K562 (cell line): ENCODE measurements around the gene NCOA6. TPM values are rescaled to one million over a fixed set of nuclear protein-coding genes. Genes with fewer than 3 reads are reported as not detected.

Source experiments
- CBX2 ChIP-seq: fragments of 200-600 bp; sonication (generic); IDR thresholded peaks from one replicate; pipeline ENCODE4 v1.6.1; 2012; ENCODE audit warnings: mild to moderate bottlenecking, low read length, inconsistent platforms; ENCODE audit not compliant: insufficient read depth, poor library complexity, severe bottlenecking
- ELK3 ChIP-seq: fragments of 450-650 bp; formaldehyde crosslinking; IDR thresholded peaks from 2 replicates; pipeline ENCODE4 v1.4.0; 2020; ENCODE audit warnings: mild to moderate bottlenecking
- KLF6 ChIP-seq: fragments of 250-450 bp; sonication (Bioruptor Pico); IDR thresholded peaks from 2 replicates; pipeline ENCODE4 v1.4.0; 2020; ENCODE audit warnings: mild to moderate bottlenecking, moderate library complexity, borderline replicate concordance
- L3MBTL2 ChIP-seq: fragments of 450-650 bp; IDR thresholded peaks from 2 replicates; pipeline ENCODE4 v1.6.1; 2016; ENCODE audit warnings: mild to moderate bottlenecking, moderate library complexity
- MLLT1 ChIP-seq, 2 experiments: fragments of 450-650 bp; IDR thresholded peaks; 2 replicates each; pipeline ENCODE4 v1.6.1; 2016
- NR0B1 ChIP-seq: fragments of 450-650 bp; IDR thresholded peaks from one replicate; pipeline ENCODE4 v1.6.1; 2018; ENCODE audit warnings: mild to moderate bottlenecking, moderate library complexity; ENCODE audit not compliant: partially characterized antibody
- POLR2AphosphoS5 ChIP-seq: IDR thresholded peaks from 2 replicates; pipeline ENCODE4 v1.6.1; 2011; ENCODE audit warnings: mild to moderate bottlenecking, low read depth, low read length, moderate library complexity; ENCODE audit not compliant: control insufficient read depth, insufficient read depth
- POLR3A ChIP-seq: IDR thresholded peaks from 2 replicates; pipeline ENCODE4 v1.6.1; 2011; ENCODE audit warnings: borderline replicate concordance, mild to moderate bottlenecking, moderate library complexity; ENCODE audit not compliant: insufficient read length, insufficient read depth; ENCODE audit errors: extremely low read depth
- RCOR1 ChIP-seq, 2 experiments: IDR thresholded peaks; 2 replicates each; pipeline ENCODE4 v1.6.1; 2012; ENCODE audit warnings: low read depth in 2 of 2, low read length in 2 of 2, borderline replicate concordance in 1 of 2, improper control_type of control experiment in 1 of 2
- RNF219 ChIP-seq: fragments of 250-450 bp; sonication (Bioruptor Pico); IDR thresholded peaks from 2 replicates; pipeline ENCODE4 v1.5.0; 2022; ENCODE audit warnings: mild to moderate bottlenecking
- ZFP30 ChIP-seq: fragments of 250-450 bp; sonication (Bioruptor Pico); IDR thresholded peaks from 2 replicates; pipeline ENCODE4 v1.8.0; 2022; ENCODE audit warnings: moderate library complexity, mild to moderate bottlenecking, inconsistent platforms, borderline replicate concordance
- ZNF584 ChIP-seq: fragments of 200-800 bp; sonication (Bioruptor generic); IDR thresholded peaks from 2 replicates; pipeline ENCODE4 v1.6.1; 2016; ENCODE audit warnings: low read depth, mild to moderate bottlenecking, missing genetic modification characterization, missing compliant biosample characterization
- ZNF707 ChIP-seq: fragments of 250-450 bp; sonication (Bioruptor Pico); conservative IDR thresholded peaks from 2 replicates; pipeline ENCODE4 v1.8.0; 2022; ENCODE audit warnings: inconsistent platforms, mild to moderate bottlenecking, moderate library complexity
- ZNF717 ChIP-seq: fragments of 250-450 bp; sonication (Bioruptor Pico); IDR thresholded peaks from 2 replicates; pipeline ENCODE4 v1.5.0; 2021
- polyA plus RNA-seq, 8 experiments: library from polyadenylated mRNA; depleted of rRNA in 4 of 8; stranded (reverse) in 5 of 8; unstranded in 3 of 8; fragments of >200 nt; fragmentation: Nextera tagmentation in 2 of 8; fragmentation: Illumina TruSeq in 1 of 8; extraction: Ambion mirVana in 2 of 8; extraction: Trizol in 1 of 8; gene quantifications; 2 replicates each; pipeline versions ENCODE4 v1.2.1 to v1.2.3, GENCODE V29; 2011 to 2014; ENCODE audit warnings: inconsistent platforms in 1 of 8, missing spikeins in 1 of 8
- total RNA-seq, 7 experiments: library from RNA; depleted of rRNA in 6 of 7; stranded (reverse); fragments of >200 nt in 6 of 7; fragmentation: Illumina TruSeq in 2 of 7; extraction: Trizol in 2 of 7; gene quantifications; 2 replicates each; pipeline versions ENCODE4 v1.2.1 to v1.2.3, GENCODE V29; 2011 to 2021; ENCODE audit warnings: low replicate concordance in 1 of 7
- TF ChIP-seq, protein P1 (sequence below): fragments of 250-450 bp; sonication (Bioruptor Pico); IDR thresholded peaks from 2 replicates; pipeline ENCODE4 v1.4.0; 2020; ENCODE audit warnings: mild to moderate bottlenecking, moderate library complexity

The NCOA6 gene
- total and polyA plus RNA-seq, 9 of the 15 experiments (the other 6 are each of a cell fraction or from before 2014, with no cell fraction given), result 6.1 to 25.0 (median 9.5) TPM

DNA sequence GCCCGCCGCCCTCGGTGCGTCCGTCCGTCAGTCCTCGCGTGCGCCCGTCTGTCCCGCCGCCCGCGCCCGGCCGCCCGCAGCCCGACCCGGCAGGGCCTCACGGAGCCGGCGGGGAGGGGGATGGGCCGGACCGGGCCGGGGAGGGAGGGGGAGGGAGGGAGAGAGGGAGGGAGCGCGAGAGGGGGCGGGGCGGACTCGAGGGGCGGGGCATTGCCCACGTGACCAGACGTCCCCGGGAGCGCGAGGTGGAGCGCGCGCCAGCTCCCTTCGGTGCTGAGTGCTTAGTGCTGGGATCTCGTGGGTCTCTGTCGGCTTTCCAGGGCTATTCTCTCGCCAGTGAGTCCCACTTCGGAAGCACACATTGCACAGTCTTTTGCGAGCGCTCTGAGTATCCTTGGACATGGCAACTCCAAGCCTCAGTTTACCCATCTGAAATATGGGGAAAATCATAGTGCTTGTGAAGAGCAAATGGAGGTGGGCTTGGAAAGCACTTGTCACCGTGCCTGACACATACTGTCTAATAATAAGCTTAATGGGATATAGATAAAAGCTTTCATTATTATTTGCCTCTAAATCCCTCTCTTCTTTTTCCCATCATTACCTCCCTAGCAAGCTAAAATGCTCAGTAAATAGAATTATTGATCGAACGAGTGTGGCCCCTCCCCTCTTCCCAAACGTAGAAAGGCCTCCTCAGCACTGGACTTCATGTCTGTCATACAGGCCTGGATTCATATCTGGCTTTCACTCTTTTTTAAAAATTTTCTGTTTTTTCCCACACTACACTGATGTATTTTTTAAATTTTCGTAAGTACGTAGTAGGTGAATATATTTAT is at the start of gene NCOA6 (continued):
- TF ChIP-seq MLLT1 (IDR thresholded peaks at IDR 0.05) (no peak), ZNF717 (CRISPR knock-in tag) (no peak), KLF6 (CRISPR knock-in tag) (no peak), ZNF707 (CRISPR knock-in tag) (no peak), RNF219 (CRISPR knock-in tag) (no peak), ZNF584 (CRISPR knock-in tag) (no peak), ZFP30 (CRISPR knock-in tag) (no peak), NR0B1 (no peak), ELK3 (CRISPR knock-in tag) (no peak), POLR2AphosphoS5 (peak; percentile 75), RCOR1 (IDR thresholded peaks at IDR 0.05; ENCODE audit: borderline replicate concordance in 1 of 2, low read depth in 2 of 2, low read length in 2 of 2) (0 out of 4 replicates have a peak, but pooled peaks of 1 of the 2 experiments have one; percentile 60), L3MBTL2 (peak; percentile 68), POLR3A (no peak), CBX2 (no peak)
- TF ChIP-seq, protein P1, sequence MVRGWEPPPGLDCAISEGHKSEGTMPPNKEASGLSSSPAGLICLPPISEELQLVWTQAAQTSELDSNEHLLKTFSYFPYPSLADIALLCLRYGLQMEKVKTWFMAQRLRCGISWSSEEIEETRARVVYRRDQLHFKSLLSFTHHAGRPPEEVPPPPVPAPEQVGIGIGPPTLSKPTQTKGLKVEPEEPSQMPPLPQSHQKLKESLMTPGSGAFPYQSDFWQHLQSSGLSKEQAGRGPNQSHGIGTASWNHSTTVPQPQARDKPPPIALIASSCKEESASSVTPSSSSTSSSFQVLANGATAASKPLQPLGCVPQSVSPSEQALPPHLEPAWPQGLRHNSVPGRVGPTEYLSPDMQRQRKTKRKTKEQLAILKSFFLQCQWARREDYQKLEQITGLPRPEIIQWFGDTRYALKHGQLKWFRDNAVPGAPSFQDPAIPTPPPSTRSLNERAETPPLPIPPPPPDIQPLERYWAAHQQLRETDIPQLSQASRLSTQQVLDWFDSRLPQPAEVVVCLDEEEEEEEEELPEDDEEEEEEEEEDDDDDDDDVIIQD (CRISPR knock-in tag), result no peak
